Astrocyte of the spinal cord (primary cell): ENCODE results near the gene LAMTOR4.

Source experiments
- DNase-seq: peaks from one replicate; pipeline ENCODE4 v3.0.0; 2011; ENCODE audit warnings: low read depth, low spot score
- H3K4me3 ChIP-seq: 2 replicates; pipeline ENCODE4 v1.5.1; 2011; ENCODE audit warnings: low read depth, mild to moderate bottlenecking, low read length, moderate library complexity
- CTCF ChIP-seq: IDR thresholded peaks from 2 replicates; pipeline ENCODE4 v1.5.1; 2012; ENCODE audit warnings: low read depth, mild to moderate bottlenecking, low read length, inconsistent platforms
- in situ Hi-C: cut with HindIII; loops from 2 replicates; pipeline ENCODE4 v1.10.0; 2017; ENCODE audit warnings: low sequenced_read_pairs

LAMTOR4 gene

GRCh38 chr7:100111914-100112313, 36.8 kb upstream of the LAMTOR4 start:
- DNase-seq = no peak
- no peak for TF ChIP-seq CTCF
- H3K4me3 ChIP-seq = no peak overlapping the region
- in situ Hi-C loops = no loop called here

DNA sequence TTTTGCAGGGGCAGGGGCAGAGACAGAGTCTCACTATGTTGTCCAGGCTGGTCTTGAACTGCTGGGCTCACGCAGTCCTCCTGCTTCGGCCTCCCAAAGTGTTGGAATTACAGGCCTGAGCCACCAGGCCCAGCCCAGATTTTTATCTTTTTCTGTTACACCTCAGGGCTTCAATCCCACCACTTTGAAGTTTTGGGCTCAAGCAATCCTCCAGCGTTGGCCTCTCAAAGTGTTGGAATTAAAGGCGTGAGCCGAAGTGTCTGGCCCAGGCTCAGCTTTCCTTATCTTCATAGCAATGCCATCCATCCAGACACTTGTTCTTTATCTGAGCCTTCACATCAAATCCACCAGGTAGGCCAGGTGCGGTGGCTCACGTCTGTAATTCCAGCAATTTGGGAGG, 33.7 kb upstream of the LAMTOR4 start:
- no peak overlapping the region for H3K4me3 ChIP-seq
- no peak for TF ChIP-seq CTCF
- in situ Hi-C loops = no loop called here
- no peak for DNase-seq

DNA sequence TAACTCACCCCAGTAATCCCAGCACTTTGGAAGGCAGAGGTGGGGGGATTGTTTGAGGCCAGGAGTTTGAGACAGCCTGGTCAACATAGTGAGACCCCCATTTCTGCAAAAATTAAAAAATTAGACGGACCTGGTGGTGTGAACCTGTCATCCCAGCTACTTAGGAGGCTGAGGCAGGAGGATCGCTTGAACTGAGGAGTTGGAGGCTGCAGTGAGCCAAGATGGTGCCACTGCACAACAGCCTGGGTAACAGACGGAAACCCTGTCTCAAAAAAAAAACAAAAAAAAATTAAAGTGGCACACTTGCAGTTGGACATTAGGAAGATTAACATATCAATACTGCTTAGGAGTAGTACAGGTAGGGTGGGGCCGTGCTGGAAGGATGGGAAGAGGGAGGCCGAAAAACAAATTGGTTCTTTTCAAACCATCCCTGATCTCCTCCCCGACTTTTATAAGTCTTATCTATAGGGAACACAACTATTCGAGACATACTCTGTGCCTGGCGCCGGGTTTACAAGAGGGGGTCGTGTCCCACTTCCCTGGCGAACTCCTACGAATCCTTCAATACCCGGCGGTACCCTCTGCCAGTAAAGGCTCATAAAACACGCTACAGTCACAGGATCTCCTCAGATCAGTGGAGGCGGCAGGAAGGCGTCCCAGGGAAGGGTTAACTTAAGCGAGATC, 30.2 kb upstream of the LAMTOR4 start:
- no peak for DNase-seq
- no peak for TF ChIP-seq CTCF
- in situ Hi-C loops = no loop called here
- H3K4me3 ChIP-seq = peak overlapping the region; percentile 96

DNA sequence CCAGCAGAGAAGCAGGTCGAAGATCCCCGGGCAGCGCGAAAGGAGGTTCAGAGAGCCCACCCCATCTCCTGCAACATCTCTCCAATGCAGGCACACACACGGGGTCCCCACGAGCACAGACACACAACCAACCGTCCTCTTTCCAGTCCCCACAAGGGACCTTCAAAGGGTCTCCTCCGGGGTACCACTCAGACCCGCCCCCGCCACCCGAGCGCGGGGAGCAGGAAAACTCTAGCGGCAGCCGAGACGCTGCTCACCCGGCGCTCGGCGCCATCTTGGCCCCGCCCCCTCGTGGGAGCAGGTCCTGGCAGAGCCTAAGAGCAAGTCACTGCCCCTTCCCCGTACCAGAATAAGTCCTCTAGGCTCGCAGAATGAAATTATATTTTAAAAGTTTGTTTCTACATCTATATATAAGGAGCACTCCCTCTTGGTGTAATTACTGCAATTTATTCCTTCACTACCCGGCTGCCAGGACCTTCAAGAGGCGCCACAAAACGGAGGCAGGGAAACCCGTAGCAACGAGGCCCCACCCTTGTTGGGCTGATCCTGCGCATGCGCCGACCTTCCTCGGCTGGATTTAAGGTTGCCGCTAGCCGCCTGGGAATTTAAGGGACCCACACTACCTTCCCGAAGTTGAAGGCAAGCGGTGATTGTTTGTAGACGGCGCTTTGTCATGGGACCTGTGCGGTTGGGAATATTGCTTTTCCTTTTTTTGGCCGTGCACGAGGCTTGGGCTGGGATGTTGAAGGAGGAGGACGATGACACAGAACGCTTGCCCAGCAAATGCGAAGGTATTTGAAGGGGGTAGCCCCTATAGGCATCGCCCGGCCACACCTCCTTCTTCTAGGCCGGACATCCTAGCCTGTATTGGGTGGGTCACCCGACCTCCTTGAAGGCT, 29.4 kb upstream of the LAMTOR4 start, which contains the start of the genes CNPY4 and TAF6:
Gene CNPY4 (plus strand): TSS at position 563 of the 898 bp plus-strand sequence. CDS start 111 bp downstream, at position 674.
Gene TAF6 (minus strand): TSS at position 287 of the 898 bp plus-strand sequence. CDS start 5,149 bp downstream, outside the sequence.
- DNase-seq = peak; percentile 97
- TF ChIP-seq CTCF = no peak
- peak within 1 kb of the TSS; percentile 96 for H3K4me3 ChIP-seq
- in situ Hi-C loops = no loop called here

GRCh38 chr7:100119970-100120732, 28.6 kb upstream of the LAMTOR4 start:
- in situ Hi-C loops = no loop called here
- DNase-seq = peak; percentile 67
- H3K4me3 ChIP-seq = peak overlapping the region; percentile 96
- no peak for TF ChIP-seq CTCF

DNA sequence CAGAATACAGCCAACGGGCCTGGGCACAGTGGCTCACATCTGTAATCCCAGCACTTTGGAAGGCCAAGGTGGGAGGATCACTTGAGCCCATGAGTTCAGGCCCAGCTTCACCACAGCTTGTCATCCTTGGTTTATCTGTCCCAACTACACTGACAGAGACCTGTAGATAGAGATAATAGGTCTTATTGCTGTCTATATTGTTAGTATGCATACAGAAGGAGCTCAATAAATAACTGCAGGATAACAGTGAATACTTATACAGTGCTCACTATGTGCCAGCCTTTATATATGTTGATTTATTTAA, 28.0 kb upstream of the LAMTOR4 start:
- no peak for TF ChIP-seq CTCF
- in situ Hi-C loops = no loop called here
- no peak for DNase-seq
- H3K4me3 ChIP-seq = peak overlapping the region; percentile 96
